Colonic mucosa (tissue), 4 donors: ENCODE results near the gene GPC6. TPM values are rescaled to one million over a fixed set of nuclear protein-coding genes. Genes with fewer than 3 reads are reported as not detected.

Experiments
- DNase-seq: peaks from one replicate; pipeline ENCODE4 v3.0.0-alpha.2; 2020
- H3K27ac ChIP-seq: fragments of 200-600 bp; one replicate; pipeline ENCODE4 v1.8.0; 2021
- H3K27me3 ChIP-seq: fragments of 200-600 bp; one replicate; pipeline ENCODE4 v1.8.0; 2021
- H3K36me3 ChIP-seq: fragments of 200-600 bp; one replicate; pipeline ENCODE4 v1.8.0; 2021
- H3K4me1 ChIP-seq: fragments of 200-600 bp; one replicate; pipeline ENCODE4 v1.8.0; 2021; ENCODE audit warnings: mild to moderate bottlenecking
- H3K4me3 ChIP-seq: fragments of 200-600 bp; one replicate; pipeline ENCODE4 v1.8.0; 2021
- H3K9ac ChIP-seq, 2 donors: one replicate each; pipeline ENCODE4 v1.7.0; 2013; ENCODE audit warnings: control low read depth in 2 of 2, low read depth in 2 of 2, low read length in 2 of 2
- H3K9me3 ChIP-seq: fragments of 200-600 bp; one replicate; pipeline ENCODE4 v1.8.0; 2021
- CTCF ChIP-seq: fragments of 200-600 bp; IDR thresholded peaks from one replicate; pipeline ENCODE4 v1.8.0; 2022; ENCODE audit warnings: antibody characterized with exemption, mild to moderate bottlenecking
- intact Hi-C: fragments of 100-400 bp; cut with DNase I; formaldehyde crosslinking; loops from one replicate; pipeline ENCODE4 v1.14.1; 2022
- total RNA-seq, 2 donors: library from RNA; stranded (reverse); fragmentation: NEBNext Ultra II Directional in 1 of 2; extraction: Animal tissue kit (Norgen Biotek cat#: 25700) in 1 of 2; gene quantifications; one replicate each; pipeline ENCODE4 v1.2.1, GENCODE V29; 2021
- donor health status: healthy.
- donor health status: DM: no; HTN: no; CAD: no.
- donor health status: DM: no; HTN: no; CAD: no.

GPC6 gene
- total RNA-seq, 2 donors from 2014 or later, result 2.3 to 4.0 TPM

DNA sequence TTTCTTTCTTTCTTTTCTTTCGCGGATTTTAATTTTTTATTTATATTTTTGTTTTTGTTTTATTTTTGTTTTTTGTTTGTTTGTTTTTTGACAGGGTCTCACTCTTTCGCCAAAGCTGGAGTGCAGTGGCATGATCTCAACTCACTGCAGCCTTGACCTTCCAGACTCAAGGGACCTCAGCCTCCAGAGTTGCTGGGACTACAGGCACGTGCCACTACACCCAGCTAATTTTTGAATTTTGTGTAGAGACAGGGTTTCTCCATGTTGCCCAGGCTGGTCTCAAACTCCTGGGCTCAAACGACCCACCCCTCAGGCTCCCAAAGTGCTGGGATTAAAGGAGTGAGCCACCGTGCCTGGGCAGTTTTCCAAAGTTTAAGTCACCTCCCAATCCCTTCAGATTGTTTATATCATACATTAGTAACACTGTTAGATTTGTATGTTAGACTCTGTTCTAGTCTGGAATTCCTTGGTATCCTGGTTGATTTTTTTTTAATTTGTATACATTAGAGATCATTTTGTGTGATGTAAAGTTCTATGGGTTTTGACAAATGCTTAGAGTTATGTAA, 655.6 kb downstream of the GPC6 start:
- intact Hi-C loops, result no loop called here

GRCh38 chr13:93889430-93889951, 662.9 kb downstream of the GPC6 start:
- no peak overlapping the region for H3K27ac ChIP-seq
- no peaks in the 10 kb centered on the region for H3K27me3 ChIP-seq
- H3K4me1 ChIP-seq, result no peaks in the 10 kb centered on the region
- H3K36me3 ChIP-seq, result no peaks in the 10 kb centered on the region
- no peak for DNase-seq
- H3K9ac ChIP-seq, result no peak overlapping the region
- H3K9me3 ChIP-seq, result no peaks in the 10 kb centered on the region
- no peak overlapping the region for H3K4me3 ChIP-seq
- TF ChIP-seq CTCF, result no peak
- intact Hi-C loops, result no loop called here

More for the DNA sequence above, 655.6 kb downstream of the GPC6 start:
- no peak overlapping the region for H3K4me3 ChIP-seq
- H3K27me3 ChIP-seq, result no peaks in the 10 kb centered on the region
- no peak for TF ChIP-seq CTCF
- no peaks in the 10 kb centered on the region for H3K9me3 ChIP-seq
- no peak for DNase-seq
- H3K27ac ChIP-seq, result no peak overlapping the region
- no peak overlapping the region for H3K9ac ChIP-seq
- no peaks in the 10 kb centered on the region for H3K36me3 ChIP-seq
- no peaks in the 10 kb centered on the region for H3K4me1 ChIP-seq

- intact Hi-C loops, result no loop called here
Measured at GRCh38 chr13:93899981-93900380, 673.4 kb downstream of the GPC6 start.

GRCh38 chr13:93900731-93901130, 674.1 kb downstream of the GPC6 start:
- no peak overlapping the region for H3K4me3 ChIP-seq
- H3K36me3 ChIP-seq, result no peaks in the 10 kb centered on the region
- no peak overlapping the region for H3K9ac ChIP-seq
- H3K27me3 ChIP-seq, result no peaks in the 10 kb centered on the region
- no peak for DNase-seq
- intact Hi-C loops, result no loop called here
- TF ChIP-seq CTCF, result no peak
- H3K9me3 ChIP-seq, result no peaks in the 10 kb centered on the region
- no peaks in the 10 kb centered on the region for H3K4me1 ChIP-seq
- no peak overlapping the region for H3K27ac ChIP-seq

More at GRCh38 chr13:93899981-93900380, 673.4 kb downstream of the GPC6 start:
- H3K9me3 ChIP-seq, result no peaks in the 10 kb centered on the region
- no peaks in the 10 kb centered on the region for H3K36me3 ChIP-seq
- no peak overlapping the region for H3K4me3 ChIP-seq
- no peak overlapping the region for H3K9ac ChIP-seq
- no peak for DNase-seq
- no peak overlapping the region for H3K27ac ChIP-seq
- H3K4me1 ChIP-seq, result no peaks in the 10 kb centered on the region
- no peaks in the 10 kb centered on the region for H3K27me3 ChIP-seq
- no peak for TF ChIP-seq CTCF

- H3K4me3 ChIP-seq, result no peak overlapping the region
- no peaks in the 10 kb centered on the region for H3K4me1 ChIP-seq
- H3K27ac ChIP-seq, result no peak overlapping the region
- intact Hi-C loops, result no loop called here
- TF ChIP-seq CTCF, result peak; percentile 1
- no peaks in the 10 kb centered on the region for H3K36me3 ChIP-seq
- H3K27me3 ChIP-seq, result no peaks in the 10 kb centered on the region
- no peak for DNase-seq
- H3K9ac ChIP-seq, result no peak overlapping the region
- H3K9me3 ChIP-seq, result no peaks in the 10 kb centered on the region
Measured at GRCh38 chr13:93903909-93904308, 677.3 kb downstream of the GPC6 start.
